BLaER1 treated with 17β-estradiol and CSF1 and Interleukin-3, amounts not matched to agents 10 nM and 100 nM (cell line): ENCODE results near the gene PRKD2.

ENCODE experiments used
- H3K27ac ChIP-seq, 11 experiments: shearing (Covaris generic); formaldehyde crosslinking; 2 replicates each; pipeline ENCODE4 v1.8.1; 2022
- H3K27me3 ChIP-seq, 11 experiments: shearing (Covaris generic); formaldehyde crosslinking; 2 replicates each; pipeline ENCODE4 v1.8.1; 2022
- H3K36me3 ChIP-seq, 11 experiments: shearing (Covaris generic); formaldehyde crosslinking; 2 replicates each; pipeline ENCODE4 v1.8.1; 2022
- H3K4me1 ChIP-seq, 10 experiments: shearing (Covaris generic); formaldehyde crosslinking; 2 replicates each; pipeline ENCODE4 v1.8.1; 2022
- H3K4me2 ChIP-seq, 11 experiments: shearing (Covaris generic); formaldehyde crosslinking; 2 replicates each; pipeline ENCODE4 v1.8.1; 2022
- H3K4me3 ChIP-seq, 10 experiments: shearing (Covaris generic); formaldehyde crosslinking; 2 replicates each; pipeline ENCODE4 v1.8.1; 2022
- H3K9ac ChIP-seq, 11 experiments: shearing (Covaris generic); formaldehyde crosslinking; 2 replicates each; pipeline ENCODE4 v1.8.1; 2022
- H3K9me3 ChIP-seq, 11 experiments: shearing (Covaris generic); formaldehyde crosslinking; replicated peaks in 1 of 11; 2 replicates each; pipeline ENCODE4 v1.8.1; 2022
- H4K20me1 ChIP-seq, 11 experiments: shearing (Covaris generic); formaldehyde crosslinking; 2 replicates each; pipeline ENCODE4 v1.8.1; 2022
- Cebpa-rat ChIP-seq, 11 experiments: shearing (Covaris generic); IDR thresholded peaks; 2 replicates each; pipeline ENCODE4 v1.8.1; 2022

Gene PRKD2

DNA sequence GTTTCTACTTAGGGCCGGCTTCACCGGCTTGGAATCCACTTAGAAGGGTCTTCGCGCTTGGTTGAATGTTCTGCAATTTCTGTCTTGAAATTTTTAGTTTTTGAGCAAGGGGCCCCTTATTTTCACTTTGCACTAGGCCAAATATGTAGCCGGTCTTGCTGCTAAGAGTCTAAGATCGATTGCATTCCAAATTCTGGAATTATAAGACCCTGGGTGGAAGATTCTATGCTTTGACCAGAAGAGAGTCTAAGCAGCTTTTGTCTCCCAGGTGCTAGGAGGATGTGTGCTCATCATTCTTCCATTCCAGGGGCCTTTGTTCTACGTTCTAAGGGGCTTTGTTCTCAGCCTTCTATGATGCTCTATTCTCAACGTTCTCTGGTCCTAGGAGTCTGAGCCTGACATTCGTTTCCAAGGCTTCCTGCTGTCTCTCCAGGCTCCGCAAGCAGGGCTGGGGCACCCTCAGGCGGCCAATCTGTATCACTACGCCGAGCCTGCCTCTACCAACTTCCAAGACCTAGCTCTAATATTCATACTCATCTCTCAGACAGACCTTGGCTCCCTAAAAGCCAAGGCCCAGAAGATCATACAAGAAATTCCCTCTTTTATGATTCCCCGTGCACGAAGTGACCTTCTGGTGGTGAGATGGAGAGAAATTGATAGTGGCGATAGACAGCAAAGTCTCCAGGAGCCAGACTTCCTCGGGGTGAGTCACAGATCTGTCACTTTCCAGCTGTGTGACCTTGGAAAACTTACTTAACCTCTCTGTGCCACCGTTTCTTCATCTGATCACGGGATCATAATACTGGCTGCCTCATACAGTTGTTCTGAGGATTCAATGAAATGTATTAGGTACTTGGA, 55.0 kb downstream of the PRKD2 start:
- H3K27me3 ChIP-seq: peaks cover 0 to 24% (median 0%) of the 10 kb centered on the region in 11 experiments; a peak in 5 of 22 replicates
- no peaks in the 10 kb centered on the region for H3K36me3 ChIP-seq
- H4K20me1 ChIP-seq: peaks cover 0 to 12% (median 0%) of the 10 kb centered on the region in 11 experiments; a peak in 4 of 22 replicates
- no peak for TF ChIP-seq Cebpa-rat (IDR thresholded peaks at IDR 0.05)
- H3K27ac ChIP-seq: peak overlapping the region in 10 of 11 experiments; percentile 17 to 69 (median 50); a peak in 17 of 22 replicates
- H3K4me2 ChIP-seq: peak overlapping the region; percentile 80 to 96 (median 90)
- peak overlapping the region in 10 of 11 experiments; percentile 13 to 73 (median 60); a peak in 19 of 22 replicates for H3K9ac ChIP-seq
- peaks cover 22 to 35% (median 32%) of the 10 kb centered on the region in 10 experiments for H3K4me1 ChIP-seq
- no peaks in the 10 kb centered on the region for H3K9me3 ChIP-seq
- peak overlapping the region; percentile 45 to 65 (median 55) for H3K4me3 ChIP-seq

DNA sequence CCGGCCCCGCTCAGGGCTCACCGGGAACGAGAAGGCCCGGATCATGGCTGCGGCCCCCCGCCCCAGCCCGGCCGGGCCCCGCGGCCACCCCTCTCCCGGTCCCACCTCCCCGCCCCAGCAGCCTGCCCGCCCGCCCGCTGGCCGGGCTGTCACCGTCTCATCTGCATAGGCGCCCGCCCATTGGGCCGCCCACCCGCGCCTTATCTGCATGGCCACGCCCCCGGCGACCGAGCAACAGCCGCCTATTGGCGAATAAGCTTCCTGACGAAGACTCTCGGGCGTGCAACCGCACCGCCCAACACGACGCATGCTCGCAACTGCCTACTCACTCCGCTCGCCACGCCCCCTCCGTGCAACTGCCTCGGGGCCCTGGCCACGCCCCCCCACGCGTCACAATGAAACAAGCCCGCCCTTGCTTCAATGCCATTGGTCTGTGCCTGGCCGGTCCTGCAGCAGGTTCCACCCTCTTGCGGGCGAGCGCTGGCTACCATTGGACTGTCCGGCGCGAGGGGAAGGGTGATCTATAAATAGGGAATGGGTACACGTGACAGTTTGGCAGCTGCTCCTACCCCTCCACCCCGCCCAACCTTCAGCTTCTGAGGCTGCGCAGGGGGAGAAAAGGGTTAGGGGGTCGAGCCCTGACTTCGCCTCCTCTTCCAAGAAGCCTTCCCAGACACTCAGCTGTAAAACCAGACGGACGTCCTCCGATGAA, 55.7 kb downstream of the PRKD2 start, which contains the start of gene DACT3:
TSS of gene DACT3 (minus strand) at position 163 of the 712 bp plus-strand sequence. CDS start at position 45, 118 bp downstream.
- Histone ChIP-seq H3K4me2 (peak within 1 kb of the TSS; percentile 96 to 100 (median 99)), H3K27me3 (peaks cover 0 to 24% (median 0%) of the 10 kb centered on the region in 11 experiments; a peak in 5 of 22 replicates), H3K27ac (peak within 1 kb of the TSS in 10 of 11 experiments; percentile 35 to 69 (median 58); a peak in 19 of 22 replicates), H4K20me1 (peaks cover 0 to 12% (median 0%) of the 10 kb centered on the region in 11 experiments; a peak in 4 of 22 replicates), H3K9ac (peak within 1 kb of the TSS; percentile 62 to 82 (median 72); a peak in 21 of 22 replicates), H3K9me3 (no peaks in the 10 kb centered on the region), H3K4me1 (peaks cover 22 to 35% (median 32%) of the 10 kb centered on the region in 10 experiments), H3K36me3 (no peaks in the 10 kb centered on the region), H3K4me3 (peak within 1 kb of the TSS; percentile 56 to 74 (median 64))
- TF ChIP-seq Cebpa-rat (IDR thresholded peaks at IDR 0.05): no peak

DNA sequence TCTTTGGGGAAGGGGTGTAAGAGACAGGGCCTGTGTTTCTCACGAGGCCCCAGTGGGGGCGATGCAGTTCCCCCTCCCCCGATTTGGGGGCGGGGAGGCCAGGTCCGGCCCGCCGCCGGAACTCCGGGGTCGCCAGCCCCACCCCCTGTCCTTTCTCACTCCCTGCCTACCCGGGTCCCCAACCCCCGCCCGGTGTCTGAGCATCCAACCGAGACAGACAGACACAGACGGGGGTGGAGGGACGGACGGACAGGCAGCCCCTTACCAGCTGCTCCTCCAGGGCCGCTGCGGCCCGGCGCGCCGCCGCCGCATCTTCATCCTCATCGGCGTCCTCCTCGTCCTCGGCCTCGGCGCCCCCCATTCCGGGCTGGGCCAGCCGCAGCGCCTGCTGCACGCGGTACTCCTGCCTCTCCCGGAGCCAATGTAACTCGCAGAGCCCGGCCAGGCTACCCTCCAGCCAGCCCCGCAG, 56.3 kb downstream of the PRKD2 start:
- H3K4me2 ChIP-seq: peak overlapping the region; percentile 96 to 100 (median 99)
- no peak for TF ChIP-seq Cebpa-rat (IDR thresholded peaks at IDR 0.05)
- H3K4me3 ChIP-seq: peak overlapping the region; percentile 56 to 74 (median 64)
- peak overlapping the region; percentile 62 to 82 (median 72); a peak in 21 of 22 replicates for H3K9ac ChIP-seq
- peaks cover 22 to 35% (median 32%) of the 10 kb centered on the region in 10 experiments for H3K4me1 ChIP-seq
- H3K27ac ChIP-seq: peak overlapping the region in 9 of 11 experiments; percentile 33 to 63 (median 56); a peak in 15 of 22 replicates
- H4K20me1 ChIP-seq: peaks cover 0 to 12% (median 0%) of the 10 kb centered on the region in 11 experiments; a peak in 4 of 22 replicates
- H3K27me3 ChIP-seq: peaks cover 0 to 24% (median 0%) of the 10 kb centered on the region in 11 experiments; a peak in 5 of 22 replicates
- H3K36me3 ChIP-seq: no peaks in the 10 kb centered on the region
- no peaks in the 10 kb centered on the region for H3K9me3 ChIP-seq

DNA sequence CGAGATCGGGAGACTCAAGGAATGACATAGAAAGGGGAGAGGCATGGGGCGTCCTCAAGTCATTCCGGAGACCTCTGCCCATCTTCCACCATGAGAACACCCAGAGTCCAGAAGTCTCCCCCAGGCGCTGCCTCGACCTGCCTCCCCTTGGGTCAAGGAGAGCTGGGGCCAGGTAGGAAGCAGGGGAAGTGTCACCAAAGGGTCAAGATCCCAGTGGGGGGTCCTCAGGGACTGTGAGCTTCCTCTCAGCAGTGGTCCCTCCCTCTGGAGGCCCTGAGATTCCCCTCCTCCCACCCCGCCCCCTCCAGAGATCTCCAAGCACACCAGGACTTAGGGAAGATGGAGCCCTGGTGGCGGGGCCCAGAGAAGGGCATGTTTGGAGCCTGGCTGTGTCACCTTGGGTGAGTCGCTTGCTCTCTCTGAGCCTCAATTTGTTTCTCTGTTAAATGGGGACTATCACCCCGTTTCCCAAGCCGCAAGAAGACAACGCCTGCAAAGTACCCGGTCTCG, 56.9 kb downstream of the PRKD2 start:
- Histone ChIP-seq H3K36me3 (no peaks in the 10 kb centered on the region), H3K27ac (peak overlapping the region in 4 of 11 experiments; percentile 55 to 63 (median 59); a peak in 4 of 22 replicates), H3K9ac (peak overlapping the region; percentile 62 to 82 (median 72); a peak in 19 of 22 replicates), H3K4me3 (peak overlapping the region; percentile 56 to 74 (median 64)), H3K9me3 (no peaks in the 10 kb centered on the region), H3K4me1 (peaks cover 22 to 38% (median 34%) of the 10 kb centered on the region in 10 experiments), H4K20me1 (peaks cover 0 to 12% (median 0%) of the 10 kb centered on the region in 11 experiments; a peak in 4 of 22 replicates), H3K27me3 (peaks cover 0 to 24% (median 0%) of the 10 kb centered on the region in 11 experiments; a peak in 5 of 22 replicates), H3K4me2 (peak overlapping the region; percentile 96 to 100 (median 99))
- no peak for TF ChIP-seq Cebpa-rat (IDR thresholded peaks at IDR 0.05)

DNA sequence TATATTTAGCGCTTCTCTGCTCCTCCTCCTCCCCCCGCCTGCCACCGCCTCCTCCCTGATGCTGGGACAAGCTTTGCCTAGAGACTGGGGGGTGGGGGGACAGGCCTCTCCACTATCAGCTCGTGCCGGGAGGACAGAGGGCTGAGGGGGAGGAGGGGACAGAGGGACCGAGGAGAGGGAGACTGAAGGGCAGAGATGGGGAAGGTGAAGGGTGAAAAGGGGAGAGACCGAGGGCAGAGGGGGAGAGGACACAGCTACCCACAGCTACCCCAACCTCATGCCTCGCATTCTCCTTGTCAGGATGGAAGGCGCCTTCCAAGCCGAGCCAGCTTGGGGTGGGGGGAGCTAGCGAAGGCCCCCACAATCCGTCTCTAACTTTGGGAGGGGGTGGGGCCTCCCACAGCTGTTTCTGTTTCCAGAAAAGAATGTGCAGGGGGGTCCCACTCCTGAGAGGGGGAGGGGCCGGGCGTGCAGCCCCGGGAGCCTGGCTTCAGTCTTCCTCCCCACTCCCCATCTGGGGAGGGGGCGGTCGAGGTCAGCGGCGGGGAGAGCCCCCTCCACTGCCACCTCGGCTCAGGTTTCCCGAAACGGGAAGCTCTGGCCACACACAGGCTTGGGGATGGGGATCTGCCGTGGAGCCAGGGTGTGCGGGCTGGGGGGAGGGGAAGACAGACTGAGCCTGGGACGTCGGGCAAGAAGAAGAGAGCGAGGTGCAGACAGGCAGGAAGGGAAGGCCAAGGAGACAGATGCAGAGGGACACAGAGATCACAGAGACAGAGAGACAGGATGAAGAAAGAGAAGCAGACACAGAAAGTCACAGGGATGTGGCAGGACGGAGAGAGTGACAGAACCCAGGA, 57.5 kb downstream of the PRKD2 start:
- H3K27me3 ChIP-seq: peaks cover 0 to 24% (median 0%) of the 10 kb centered on the region in 11 experiments; a peak in 5 of 22 replicates
- TF ChIP-seq Cebpa-rat (IDR thresholded peaks at IDR 0.05): no peak

DNA sequence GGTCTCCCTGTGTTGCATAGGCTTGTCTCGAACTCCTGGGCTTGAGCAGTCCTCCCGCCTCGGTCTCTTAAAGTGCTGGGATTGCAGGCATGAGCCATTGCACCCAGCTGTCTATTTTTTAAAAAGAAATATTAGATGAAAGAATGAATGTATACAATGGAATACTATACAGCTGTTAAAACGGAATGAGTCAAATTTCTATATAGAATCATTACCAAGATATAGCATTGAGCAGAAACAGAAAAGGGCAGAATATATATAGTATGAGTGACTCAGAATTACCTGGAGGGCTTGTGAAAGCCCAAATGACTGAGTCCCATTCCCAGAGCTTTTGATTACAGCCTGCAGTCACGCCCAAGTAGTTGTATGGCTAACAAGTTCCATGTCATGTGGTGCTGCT, 60.4 kb downstream of the PRKD2 start:
- no peak overlapping the region for H3K4me2 ChIP-seq
- H3K27me3 ChIP-seq: peaks cover 0 to 24% (median 0%) of the 10 kb centered on the region in 11 experiments; a peak in 5 of 22 replicates
- peaks cover 19 to 41% (median 33%) of the 10 kb centered on the region in 10 experiments for H3K4me1 ChIP-seq
- H3K9me3 ChIP-seq: no peaks in the 10 kb centered on the region
- H4K20me1 ChIP-seq: peaks cover 0 to 11% (median 0%) of the 10 kb centered on the region in 11 experiments; a peak in 4 of 22 replicates
- H3K36me3 ChIP-seq: 0 out of 22 replicates have a peak, but pooled peaks cover 0 to 4% (median 0%) of the 10 kb centered on the region in 11 experiments
- TF ChIP-seq Cebpa-rat (IDR thresholded peaks at IDR 0.05): no peak
- no peak overlapping the region for H3K4me3 ChIP-seq
- no peak overlapping the region for H3K9ac ChIP-seq
- H3K27ac ChIP-seq: no peak overlapping the region

More for the DNA sequence above, 57.5 kb downstream of the PRKD2 start:
- Histone ChIP-seq H3K4me1 (peaks cover 22 to 43% (median 39%) of the 10 kb centered on the region in 10 experiments), H3K27ac (no peak overlapping the region), H3K9ac (peak overlapping the region in 10 of 11 experiments; percentile 3 to 82 (median 74); a peak in 13 of 22 replicates), H3K4me3 (peak overlapping the region; percentile 56 to 74 (median 64); a peak in 19 of 20 replicates), H3K4me2 (peak overlapping the region; percentile 96 to 100 (median 99)), H4K20me1 (peaks cover 0 to 12% (median 0%) of the 10 kb centered on the region in 11 experiments; a peak in 4 of 22 replicates), H3K9me3 (no peaks in the 10 kb centered on the region), H3K36me3 (no peaks in the 10 kb centered on the region)

DNA sequence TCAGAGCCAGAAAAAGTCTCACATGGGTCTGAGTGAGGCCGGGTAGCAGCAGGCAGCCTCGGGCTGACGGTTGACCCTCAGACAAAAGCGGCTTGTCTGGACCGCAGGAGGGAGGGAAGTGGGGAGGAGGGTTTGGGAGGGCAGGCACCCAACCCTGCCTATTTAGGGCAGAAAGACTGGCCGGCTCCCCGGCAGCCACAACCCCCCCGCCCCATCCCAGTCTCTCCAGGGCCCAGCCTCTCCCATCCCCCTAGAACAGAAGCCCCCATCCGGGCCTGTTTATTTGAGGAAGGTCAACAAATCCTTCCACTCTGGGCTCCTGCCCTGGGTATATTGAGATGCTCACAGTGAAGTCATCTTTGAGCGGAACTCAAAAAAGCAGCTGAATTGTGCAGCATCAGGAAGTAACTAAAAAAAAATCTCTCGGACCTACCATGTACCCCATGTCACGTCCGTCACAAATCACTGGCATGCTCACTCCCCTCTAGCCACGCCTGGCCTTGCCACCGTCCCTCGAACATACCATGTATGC, 62.2 kb downstream of the PRKD2 start:
- Histone ChIP-seq H4K20me1 (0 out of 22 replicates have a peak, but pooled peaks cover 0 to under 1% (median 0%) of the 10 kb centered on the region in 11 experiments), H3K4me1 (peaks cover 7 to 28% (median 20%) of the 10 kb centered on the region in 10 experiments; a peak in 19 of 20 replicates), H3K4me2 (peak overlapping the region in 4 of 11 experiments; percentile 7 to 29 (median 18); a peak in 2 of 22 replicates), H3K36me3 (0 out of 22 replicates have a peak, but pooled peaks cover 0 to 4% (median 0%) of the 10 kb centered on the region in 11 experiments), H3K4me3 (no peak overlapping the region), H3K9ac (no peak overlapping the region), H3K27me3 (peaks cover 0 to 13% (median 0%) of the 10 kb centered on the region in 11 experiments; a peak in 2 of 22 replicates), H3K27ac (no peak overlapping the region), H3K9me3 (no peaks in the 10 kb centered on the region)
- TF ChIP-seq Cebpa-rat (IDR thresholded peaks at IDR 0.05): no peak
